Pancreas (tissue), 10 donors: ENCODE data around the gene OR2D3. TPM values are rescaled to one million over a fixed set of nuclear protein-coding genes. Genes with fewer than 3 reads are reported as not detected.

Source experiments
- ATAC-seq, 4 donors: fragments of 200-7000 bp; cut with Tn5 transposase; one replicate each; pipeline versions ENCODE4 v1.8.0 to v1.9.1; 2020; ENCODE audit warnings: mild to moderate bottlenecking in 4 of 4, moderate library complexity in 4 of 4
- DNase-seq, 6 donors: peaks; one replicate each; pipeline ENCODE4 v3.0.0-alpha.2; 2020
- FAIRE-seq: peaks from 2 replicates; lab custom pipeline; 2012; peaks lifted over from hg19 to GRCh38; lab: Jason Lieb, UNC
- H3K27ac ChIP-seq, 4 donors: fragments of 200-600 bp; sonication (generic); 1 replicate in 3 of 4; 2 replicates in 1 of 4; pipeline versions ENCODE4 v1.5.0 to v1.8.0; 2020
- H3K27me3 ChIP-seq, 4 donors: fragments of 200-600 bp; one replicate each; pipeline ENCODE4 v1.8.0; 2021
- H3K36me3 ChIP-seq, 3 donors: fragments of 200-600 bp; sonication (generic) in 1 of 3; one replicate each; pipeline versions ENCODE4 v1.5.0 to v1.8.0; 2020 to 2021
- H3K4me1 ChIP-seq, 3 donors: fragments of 200-600 bp; one replicate each; pipeline ENCODE4 v1.8.0; 2021
- H3K4me3 ChIP-seq, 4 donors: fragments of 200-600 bp; sonication (generic) in 2 of 4; one replicate each; pipeline versions ENCODE4 v1.5.0 to v1.8.0; 2020 to 2021
- H3K9me3 ChIP-seq, 4 donors: fragments of 200-600 bp; one replicate each; pipeline ENCODE4 v1.8.0; 2021
- WGBS, 2 donors: extraction: QIAGEN DNeasy Blood & Tissue Kit; methylation state at CpG; one replicate each; pipeline ENCODE4 v1.1.7; 2013; 5-methylcytosine and 5-hydroxymethylcytosine counted together
- intact Hi-C, 3 donors: fragments of 100-400 bp; cut with DNase I; formaldehyde crosslinking; loops; one replicate each; pipeline versions ENCODE4 v1.11.1 to v1.14.2; 2022
- polyA plus RNA-seq, 2 donors: library from polyadenylated mRNA; stranded (reverse); fragments of 200-250 nt; gene quantifications; one replicate each; pipeline ENCODE4 v1.2.3, GENCODE V29; 2013
- total RNA-seq, 6 donors: library from RNA; stranded (reverse); fragmentation: NEBNext Ultra II Directional in 4 of 6; extraction: Animal tissue kit (Norgen Biotek cat#: 25700) in 4 of 6; gene quantifications; one replicate each; pipeline versions ENCODE4 v1.2.1 to v1.2.4, GENCODE V29; 2021 to 2023
- TF ChIP-seq, protein P1 (sequence below), 4 donors: fragments of 200-600 bp; sonication (generic) in 3 of 4; IDR thresholded peaks; one replicate each; pipeline versions ENCODE4 v1.5.0 to v1.8.0; 2021; ENCODE audit warnings: antibody characterized with exemption in 4 of 4
- donor health status: healthy with polysubstance abuse.
- donor health status: DM: no; HTN: no; CAD: no; lungs with moderate emphysema.
- donor health status: DM: no; HTN: no; CAD: no.
- donor health status: control.
- donor health status: control.
- donor health status: Bipolar disorder and iron deficiency.
- donor health status: DM: yes; HTN: yes; CAD: no.
- donor health status: DM: no; HTN: no; CAD: no.
- donor health status: DM: no; HTN: no; CAD: no.
- donor health status: DM: yes; HTN: yes; CAD: no.

The OR2D3 gene, protein sequence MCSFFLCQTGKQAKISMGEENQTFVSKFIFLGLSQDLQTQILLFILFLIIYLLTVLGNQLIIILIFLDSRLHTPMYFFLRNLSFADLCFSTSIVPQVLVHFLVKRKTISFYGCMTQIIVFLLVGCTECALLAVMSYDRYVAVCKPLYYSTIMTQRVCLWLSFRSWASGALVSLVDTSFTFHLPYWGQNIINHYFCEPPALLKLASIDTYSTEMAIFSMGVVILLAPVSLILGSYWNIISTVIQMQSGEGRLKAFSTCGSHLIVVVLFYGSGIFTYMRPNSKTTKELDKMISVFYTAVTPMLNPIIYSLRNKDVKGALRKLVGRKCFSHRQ
- total RNA-seq (not detected), polyA plus RNA-seq (not detected)

DNA sequence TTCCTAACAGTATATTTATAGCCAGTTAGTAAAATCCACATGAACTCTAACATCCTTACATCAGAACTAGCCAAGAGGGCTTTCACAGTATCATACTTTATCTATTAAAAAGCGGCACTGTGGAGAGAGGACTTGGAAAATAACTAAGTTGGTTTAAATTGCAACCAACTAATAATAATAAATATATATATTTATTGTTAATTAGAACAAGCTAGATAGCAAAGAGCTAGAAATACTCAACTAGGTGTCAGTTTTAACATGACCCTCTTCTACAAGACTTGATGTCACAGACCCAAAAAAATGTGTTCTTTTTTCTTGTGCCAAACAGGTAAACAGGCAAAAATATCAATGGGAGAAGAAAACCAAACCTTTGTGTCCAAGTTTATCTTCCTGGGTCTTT lies at the start of gene OR2D3:
TSS of gene OR2D3 (plus strand) at position 301 of the 400 bp plus-strand sequence. CDS start at position 301, 0 bp downstream.
- no peak within 1 kb of the TSS for H3K4me3 ChIP-seq
- TF ChIP-seq, protein P1, sequence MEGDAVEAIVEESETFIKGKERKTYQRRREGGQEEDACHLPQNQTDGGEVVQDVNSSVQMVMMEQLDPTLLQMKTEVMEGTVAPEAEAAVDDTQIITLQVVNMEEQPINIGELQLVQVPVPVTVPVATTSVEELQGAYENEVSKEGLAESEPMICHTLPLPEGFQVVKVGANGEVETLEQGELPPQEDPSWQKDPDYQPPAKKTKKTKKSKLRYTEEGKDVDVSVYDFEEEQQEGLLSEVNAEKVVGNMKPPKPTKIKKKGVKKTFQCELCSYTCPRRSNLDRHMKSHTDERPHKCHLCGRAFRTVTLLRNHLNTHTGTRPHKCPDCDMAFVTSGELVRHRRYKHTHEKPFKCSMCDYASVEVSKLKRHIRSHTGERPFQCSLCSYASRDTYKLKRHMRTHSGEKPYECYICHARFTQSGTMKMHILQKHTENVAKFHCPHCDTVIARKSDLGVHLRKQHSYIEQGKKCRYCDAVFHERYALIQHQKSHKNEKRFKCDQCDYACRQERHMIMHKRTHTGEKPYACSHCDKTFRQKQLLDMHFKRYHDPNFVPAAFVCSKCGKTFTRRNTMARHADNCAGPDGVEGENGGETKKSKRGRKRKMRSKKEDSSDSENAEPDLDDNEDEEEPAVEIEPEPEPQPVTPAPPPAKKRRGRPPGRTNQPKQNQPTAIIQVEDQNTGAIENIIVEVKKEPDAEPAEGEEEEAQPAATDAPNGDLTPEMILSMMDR (IDR thresholded peaks at IDR 0.05): no peak
- no peak for DNase-seq
- intact Hi-C loops: no loop called here
- no peaks in the 10 kb centered on the region for H3K36me3 ChIP-seq
- H3K4me1 ChIP-seq: no peaks in the 10 kb centered on the region
- FAIRE-seq: no peak
- WGBS, 2 donors: 91 to 93% methylated on average over 1 of the region's 1 CpG
- H3K9me3 ChIP-seq: no peaks in the 10 kb centered on the region
- ATAC-seq: no peak
- H3K27me3 ChIP-seq: no peaks in the 10 kb centered on the region
- H3K27ac ChIP-seq: no peak within 1 kb of the TSS

GRCh38 chr11:6871278-6871677 lies 49.5 kb upstream of the OR2D3 start:
- DNase-seq: no peak
- Histone ChIP-seq H3K27ac (no peak overlapping the region), H3K9me3 (no peaks in the 10 kb centered on the region), H3K36me3 (no peaks in the 10 kb centered on the region), H3K27me3 (no peaks in the 10 kb centered on the region), H3K4me1 (no peaks in the 10 kb centered on the region), H3K4me3 (no peak overlapping the region)
- TF ChIP-seq, protein P1 (IDR thresholded peaks at IDR 0.05): no peak
- WGBS, 2 donors: 65 to 70% methylated on average over 1 of the region's 1 CpG
- intact Hi-C loops: no loop called here
- no peak for FAIRE-seq
- no peak for ATAC-seq

DNA sequence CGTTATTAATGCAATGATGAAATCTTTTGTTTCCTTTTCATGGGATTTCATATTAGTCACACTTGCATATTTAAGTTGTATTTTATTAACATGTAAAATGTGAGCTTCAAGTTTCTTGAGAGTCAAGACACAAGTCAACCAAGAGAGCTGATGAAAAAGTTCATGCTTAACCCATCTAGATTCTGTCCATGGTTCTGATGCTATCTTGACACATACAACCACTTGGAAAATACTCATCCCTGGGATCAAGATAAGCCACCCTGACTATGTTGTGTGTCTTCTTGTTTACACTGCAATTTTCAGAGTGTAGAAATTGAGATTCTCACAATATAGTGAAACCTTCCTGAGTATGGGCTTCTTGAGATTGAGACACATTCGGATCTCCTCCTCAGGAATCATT lies 45.0 kb upstream of the OR2D3 start:
- Histone ChIP-seq H3K27ac (no peak overlapping the region), H3K27me3 (no peaks in the 10 kb centered on the region), H3K36me3 (no peaks in the 10 kb centered on the region), H3K4me1 (no peaks in the 10 kb centered on the region), H3K9me3 (no peaks in the 10 kb centered on the region), H3K4me3 (no peak overlapping the region)
- intact Hi-C loops: no loop called here
- TF ChIP-seq, protein P1 (IDR thresholded peaks at IDR 0.05): no peak
- DNase-seq (no peak), FAIRE-seq (no peak), ATAC-seq (no peak)
- 64 to 72% methylated on average over 2 of the region's 2 CpGs for WGBS, 2 donors

DNA sequence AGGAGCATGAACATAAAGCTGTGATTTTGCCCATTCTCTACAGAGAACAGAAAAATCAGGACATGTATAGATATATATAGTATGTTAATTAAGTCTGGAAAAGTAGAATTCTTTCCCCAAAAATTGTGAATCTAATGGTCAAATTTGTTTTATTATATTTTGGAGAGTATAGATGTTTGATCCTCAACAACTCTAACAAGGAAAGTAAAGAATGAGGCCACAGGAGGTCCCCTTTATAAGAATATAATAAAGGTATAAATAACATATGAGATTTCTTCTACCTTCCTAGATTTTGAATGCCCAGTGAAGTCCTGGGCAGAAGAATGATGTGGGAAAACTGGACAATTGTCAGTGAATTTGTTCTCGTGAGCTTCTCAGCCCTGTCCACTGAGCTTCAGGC lies 44.5 kb upstream of the OR2D3 start, which contains the start of gene OR10A4:
TSS of gene OR10A4 (plus strand) at position 301 of the 400 bp plus-strand sequence. CDS start at position 324, 23 bp downstream.
- Histone ChIP-seq H3K4me1 (no peaks in the 10 kb centered on the region), H3K36me3 (no peaks in the 10 kb centered on the region), H3K4me3 (no peak within 1 kb of the TSS), H3K27ac (no peak within 1 kb of the TSS), H3K9me3 (no peaks in the 10 kb centered on the region), H3K27me3 (no peaks in the 10 kb centered on the region)
- no peak for DNase-seq
- ATAC-seq: no peak
- 69 to 83% methylated on average over 1 of the region's 1 CpG for WGBS, 2 donors
- intact Hi-C loops: no loop called here
- TF ChIP-seq, protein P1 (IDR thresholded peaks at IDR 0.05): no peak
- FAIRE-seq: no peak

- Histone ChIP-seq H3K36me3 (no peaks in the 10 kb centered on the region), H3K27me3 (no peaks in the 10 kb centered on the region), H3K27ac (no peak overlapping the region), H3K4me3 (no peak overlapping the region), H3K4me1 (no peaks in the 10 kb centered on the region), H3K9me3 (no peaks in the 10 kb centered on the region)
- DNase-seq (no peak), FAIRE-seq (no peak), ATAC-seq (no peak)
- TF ChIP-seq, protein P1 (IDR thresholded peaks at IDR 0.05): no peak
- WGBS, 2 donors: 67 to 89% methylated on average over 3 of the region's 3 CpGs
- intact Hi-C loops: no loop called here
These were observed 43.9 kb upstream of the OR2D3 start for GRCh38 chr11:6876914-6877313.
